Airway epithelial cell (primary cell): ENCODE measurements around the gene GARIN5A. TPM values are rescaled to one million over a fixed set of nuclear protein-coding genes. Genes with fewer than 3 reads are reported as not detected.

Experiments
- total RNA-seq: library from RNA; depleted of rRNA; stranded (reverse); fragments of >200 nt; gene quantifications from 2 replicates; pipeline ENCODE4 v1.2.3, GENCODE V29; 2015

The GARIN5A gene
- total RNA-seq: 1.5 TPM in 1 of 2 replicates, not detected in the other

GRCh38 chr19:50476224-50476906, at the start of gene GARIN5A, which contains the start of gene EMC10:
Gene GARIN5A (minus strand): TSS chr19:50476848. CDS start chr19:50476388, 460 bp downstream.
Gene EMC10 (plus strand): TSS chr19:50476507. CDS start chr19:50476545, 38 bp downstream.

GRCh38 chr19:50513746-50514345, 37.2 kb upstream of the GARIN5A start, which contains the start of gene ASPDH:
Gene ASPDH (minus strand): TSS chr19:50513913. CDS start chr19:50513823, 90 bp downstream.

DNA sequence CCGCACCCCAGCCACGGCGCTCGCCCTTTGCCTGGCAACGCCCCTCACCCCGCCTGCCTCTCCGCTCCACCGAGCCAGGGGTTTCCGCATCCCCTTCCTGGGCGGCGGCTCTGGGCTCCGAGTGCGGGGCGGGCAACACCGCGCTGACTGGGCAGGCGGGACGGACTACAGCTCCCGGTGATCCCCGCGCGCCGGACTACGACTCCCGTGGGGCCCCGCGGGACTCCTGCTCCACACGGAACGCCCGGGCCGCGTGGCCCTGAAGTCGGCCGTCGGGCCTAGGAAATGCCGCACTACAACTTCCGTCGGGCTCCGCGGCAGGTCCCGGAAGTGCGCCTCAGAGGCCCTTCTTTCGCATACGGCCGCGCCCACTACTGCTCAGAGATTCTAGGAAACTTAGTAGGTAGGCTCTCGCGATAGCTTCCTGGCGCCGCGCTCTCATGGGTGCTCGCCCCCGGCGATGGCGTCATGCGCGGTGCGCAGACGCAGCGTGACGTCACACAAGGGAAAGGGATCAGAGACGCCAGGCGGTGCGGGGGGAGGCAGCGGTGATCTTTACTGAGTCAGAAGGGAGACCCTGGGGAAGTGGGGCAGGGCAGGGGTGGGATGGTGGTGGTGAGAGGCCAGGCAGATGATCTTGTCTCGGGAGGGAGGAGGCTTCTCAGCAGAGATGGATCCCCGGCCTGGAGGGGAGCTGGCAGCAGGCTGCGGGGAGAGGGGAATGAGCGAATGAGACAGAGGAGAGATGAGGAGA, 34.6 kb upstream of the GARIN5A start, which contains the start of gene JOSD2:
JOSD2 (minus strand) TSS at position 123 of the 754 bp plus-strand sequence. CDS start 760 bp downstream, outside the sequence.

DNA sequence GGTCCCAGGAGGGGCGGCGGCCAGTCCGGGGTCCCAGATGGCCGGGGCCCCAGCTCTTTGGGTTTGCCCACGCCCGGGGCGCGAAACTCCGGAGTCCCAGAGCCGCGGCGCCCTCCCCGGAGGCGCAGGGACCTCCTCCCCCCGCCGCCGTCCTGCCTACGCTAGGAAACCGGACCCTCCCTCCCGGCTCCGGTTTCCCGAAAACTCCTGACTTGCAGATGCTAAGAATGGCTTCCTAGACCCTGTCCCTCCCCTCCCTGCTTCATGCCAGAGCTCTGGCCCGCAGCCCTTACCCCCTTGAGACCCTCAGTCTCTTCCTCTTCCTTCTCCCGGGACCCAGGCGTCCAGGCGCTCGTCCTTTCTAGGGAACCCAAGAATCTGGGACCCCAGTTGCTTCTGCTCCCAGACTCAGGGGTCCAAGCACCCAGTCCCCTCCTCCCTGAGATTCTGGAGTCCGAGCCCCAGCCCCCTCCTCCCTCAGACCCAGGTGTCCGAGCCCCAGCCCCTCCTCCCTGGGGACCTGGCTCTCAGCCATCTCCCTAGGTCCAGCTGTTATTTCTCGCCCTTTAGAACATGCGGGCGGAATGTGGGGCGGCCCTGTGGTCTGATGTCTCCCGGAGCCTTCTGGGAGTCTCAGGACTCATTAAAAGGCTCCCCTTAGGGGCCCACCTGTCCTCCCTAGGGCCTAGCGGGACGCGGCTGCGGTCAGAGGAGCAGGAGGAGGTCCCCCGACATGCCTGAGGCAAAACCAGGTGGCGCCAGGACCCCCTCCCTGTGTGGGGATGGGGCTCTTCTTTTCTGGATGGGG, 44.2 kb downstream of the GARIN5A start, which contains the start of gene MYBPC2:
MYBPC2 (plus strand) TSS at position 672 of the 808 bp plus-strand sequence; CDS start at position 734, 62 bp downstream.

DNA sequence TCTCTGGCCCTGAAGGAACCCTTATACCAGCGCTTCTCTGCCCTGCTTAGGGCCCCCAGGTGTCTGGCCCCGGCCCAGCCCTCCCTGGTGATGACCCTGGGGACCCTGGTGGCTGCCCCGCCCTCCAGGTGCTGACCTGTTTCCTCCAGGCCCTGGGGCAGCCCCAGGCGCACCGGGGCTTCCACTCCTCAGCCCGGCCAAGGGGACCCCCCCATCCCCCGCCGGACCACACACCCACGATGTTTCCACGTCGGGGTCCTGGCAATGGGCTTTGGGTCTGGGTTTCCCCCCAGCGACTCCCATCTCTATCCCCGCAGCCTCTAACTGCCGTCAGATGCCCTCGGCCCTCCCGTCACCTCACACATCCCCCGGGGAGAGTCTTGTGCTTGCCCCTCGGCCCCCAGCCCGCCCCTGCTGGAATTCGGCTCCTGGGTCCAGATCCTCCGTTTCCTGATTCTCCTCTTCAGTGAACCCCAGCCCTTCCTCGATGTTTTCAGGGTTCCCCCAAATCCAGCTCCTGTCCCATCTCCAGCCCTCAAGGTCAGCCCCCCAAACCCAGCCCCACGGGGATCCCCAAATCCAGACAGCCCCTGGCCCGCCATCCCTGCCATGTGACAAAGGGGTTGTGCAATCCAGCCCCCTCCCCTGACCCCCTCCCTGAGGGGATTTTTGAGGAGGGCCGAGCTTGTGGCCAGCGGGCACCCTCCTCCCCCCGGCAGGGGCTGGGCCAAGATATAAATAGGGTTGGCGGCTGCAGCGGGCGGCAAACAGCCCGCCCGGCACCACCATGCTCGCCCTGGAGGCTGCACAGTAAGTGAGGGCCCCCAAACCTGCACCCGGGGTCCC, 58.2 kb downstream of the GARIN5A start, which contains the start of gene SPIB:
SPIB (plus strand) TSS at position 763 of the 846 bp plus-strand sequence; CDS start at position 788, 25 bp downstream.

Other genes starting within 250 kb of the GARIN5A start
- 0.14 TPM in 2 replicates for gene KCNC3, start 147.5 kb downstream of the GARIN5A start, total RNA-seq
- gene NAPSA, start 111.2 kb downstream of the GARIN5A start, total RNA-seq: 0.56 and 1.1 TPM in 2 replicates
- gene NR1H2, start 100.4 kb downstream of the GARIN5A start, total RNA-seq: 54.0 and 64.3 TPM in 2 replicates
- gene POLD1, start 92.5 kb downstream of the GARIN5A start, total RNA-seq: 52.4 and 60.2 TPM in 2 replicates
- gene SPIB, start 57.9 kb downstream of the GARIN5A start, total RNA-seq: not detected in 2 replicates
- gene MYBPC2, start 44.0 kb downstream of the GARIN5A start, total RNA-seq: not detected in 2 replicates
- 59.8 and 84.2 TPM in 2 replicates for gene EMC10, start 341 bp downstream of the GARIN5A start, total RNA-seq
- 30.2 and 39.1 TPM in 2 replicates for gene JOSD2, start 34.3 kb upstream of the GARIN5A start, total RNA-seq
- not detected in 2 replicates for gene ASPDH, start 37.1 kb upstream of the GARIN5A start, total RNA-seq
- 0.07 TPM in 1 of 2 replicates, not detected in the other for gene LRRC4B, start 91.6 kb upstream of the GARIN5A start, total RNA-seq
- gene SYT3, start 163.0 kb upstream of the GARIN5A start, total RNA-seq: not detected in 2 replicates
- not detected in 2 replicates for gene C19orf81, start 172.6 kb upstream of the GARIN5A start, total RNA-seq
- 0.35 TPM in 1 of 2 replicates, not detected in the other for gene SHANK1, start 243.0 kb upstream of the GARIN5A start, total RNA-seq
- gene CLEC11A, start 246.5 kb upstream of the GARIN5A start, total RNA-seq: 3.7 and 4.9 TPM in 2 replicates